Left ventricle myocardium inferior (tissue), 1 donor: ENCODE data around the gene SERTAD3. TPM values are rescaled to one million over a fixed set of nuclear protein-coding genes. Genes with fewer than 3 reads are reported as not detected.

ENCODE experiments used
- DNase-seq: peaks from one replicate; pipeline ENCODE4 v3.0.0-alpha.2; 2020
- H3K27ac ChIP-seq: fragments of 200-600 bp; replicated peaks from 2 replicates; pipeline ENCODE4 v1.8.0; 2021
- H3K27me3 ChIP-seq: fragments of 200-600 bp; 2 replicates; pipeline ENCODE4 v1.8.0; 2021; ENCODE audit warnings: low read depth
- H3K36me3 ChIP-seq: fragments of 200-600 bp; 2 replicates; pipeline ENCODE4 v1.8.0; 2021
- H3K4me1 ChIP-seq: fragments of 200-600 bp; 2 replicates; pipeline ENCODE4 v1.8.0; 2021
- H3K4me3 ChIP-seq: fragments of 200-600 bp; 2 replicates; pipeline ENCODE4 v1.8.0; 2021; ENCODE audit warnings: mild to moderate bottlenecking, moderate library complexity
- H3K9me3 ChIP-seq: fragments of 200-600 bp; replicated peaks from 2 replicates; pipeline ENCODE4 v1.8.0; 2021
- CTCF ChIP-seq: fragments of 200-600 bp; IDR thresholded peaks from 2 replicates; pipeline ENCODE4 v1.8.0; 2021; ENCODE audit warnings: antibody characterized with exemption, mild to moderate bottlenecking, borderline replicate concordance
- intact Hi-C: fragments of 100-400 bp; cut with micrococcal nuclease; formaldehyde crosslinking; loops from one replicate; pipeline ENCODE4 v1.11.0; 2022
- total RNA-seq: library from RNA; stranded (reverse); fragmentation: NEBNext Ultra II Directional; extraction: Animal tissue kit (Norgen Biotek cat#: 25700); gene quantifications from one replicate; pipeline ENCODE4 v1.2.1, GENCODE V29; 2021
- donor health status: DM: no; HTN: yes; CAD: no; lungs with severe emphysema.

SERTAD3 gene
- total RNA-seq, 1 donor from 2014 or later = 16.2 TPM

GRCh38 chr19:40425450-40426287 lies 18.5 kb downstream of the SERTAD3 start, which contains the start of gene SERTAD1:
TSS of gene SERTAD1 (minus strand) at chr19:40425992. CDS start at chr19:40423546, 2,446 bp downstream.
- TF ChIP-seq CTCF = peak; percentile 84
- peak within 1 kb of the TSS; percentile 97 for H3K4me3 ChIP-seq
- H3K36me3 ChIP-seq = peaks cover 13% of the 10 kb centered on the region
- peak; percentile 100 for DNase-seq
- no peaks in the 10 kb centered on the region for H3K9me3 ChIP-seq
- H3K27ac ChIP-seq = peak within 1 kb of the TSS; percentile 99
- no peaks in the 10 kb centered on the region for H3K27me3 ChIP-seq
- peaks cover 56% of the 10 kb centered on the region for H3K4me1 ChIP-seq
- intact Hi-C loops = loop anchor here (1.0 kb wide), 1 partner anchor 18 kb away; no protein-coding TSS in a partner anchor

DNA sequence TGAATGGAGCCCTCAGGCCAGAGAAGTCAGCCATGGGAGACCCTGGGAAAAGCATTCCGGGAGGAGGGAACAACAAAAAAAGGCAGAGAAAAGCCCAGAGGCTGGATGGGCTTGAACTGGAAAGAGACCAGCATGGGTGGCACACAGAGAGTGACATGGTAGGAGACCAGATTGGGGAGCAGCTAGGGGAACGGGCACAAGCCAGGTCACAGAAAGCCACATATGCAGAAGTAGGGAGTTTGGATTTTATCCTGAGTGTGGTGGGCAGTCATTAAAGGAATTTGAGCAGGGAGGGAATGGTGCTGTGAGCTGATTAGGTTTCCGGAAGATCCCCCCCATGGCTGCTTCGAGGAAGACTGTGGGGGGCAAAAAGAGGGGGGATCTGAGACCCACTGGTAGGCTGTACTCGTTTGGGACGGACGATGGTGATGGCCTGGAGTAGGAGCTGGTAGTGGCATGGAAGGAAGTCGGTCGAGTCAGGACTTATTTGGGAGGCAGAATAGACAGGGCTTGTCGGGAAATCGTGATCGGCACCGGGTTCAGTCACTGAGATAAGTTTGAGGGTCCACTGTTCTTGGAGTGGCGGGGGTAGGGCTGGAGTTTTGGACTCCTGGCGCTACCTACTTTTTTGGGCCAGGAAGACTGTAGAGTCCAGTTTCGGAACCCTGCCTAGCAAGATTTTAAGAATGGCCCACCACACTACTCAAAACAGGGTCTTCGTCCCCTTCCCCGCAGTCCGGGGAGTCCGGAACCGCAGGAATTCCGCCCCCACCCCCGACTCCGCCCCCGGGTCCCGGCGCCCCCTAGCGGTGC lies 19.3 kb downstream of the SERTAD3 start:
- peak overlapping the region; percentile 99 for H3K27ac ChIP-seq
- H3K9me3 ChIP-seq = no peaks in the 10 kb centered on the region
- DNase-seq = no peak
- peaks cover 13% of the 10 kb centered on the region for H3K36me3 ChIP-seq
- H3K27me3 ChIP-seq = no peaks in the 10 kb centered on the region
- H3K4me1 ChIP-seq = peaks cover 64% of the 10 kb centered on the region
- peak overlapping the region; percentile 97 for H3K4me3 ChIP-seq
- intact Hi-C loops = loop anchor here (1.0 kb wide), 1 partner anchor 18 kb away; no protein-coding TSS in a partner anchor
- no peak for TF ChIP-seq CTCF

GRCh38 chr19:40423938-40424337 lies 20.2 kb downstream of the SERTAD3 start:
- Histone ChIP-seq H3K36me3 (peaks cover 13% of the 10 kb centered on the region), H3K4me3 (peak overlapping the region; percentile 97), H3K4me1 (peaks cover 64% of the 10 kb centered on the region), H3K9me3 (no peaks in the 10 kb centered on the region), H3K27ac (peak overlapping the region; percentile 99), H3K27me3 (no peaks in the 10 kb centered on the region)
- TF ChIP-seq CTCF = no peak
- DNase-seq = no peak
- intact Hi-C loops = no loop called here

- no peak for TF ChIP-seq CTCF
- Histone ChIP-seq H3K9me3 (no peaks in the 10 kb centered on the region), H3K27ac (peak overlapping the region; percentile 99), H3K27me3 (no peaks in the 10 kb centered on the region), H3K4me1 (peaks cover 64% of the 10 kb centered on the region), H3K4me3 (peak overlapping the region; percentile 97), H3K36me3 (peaks cover 13% of the 10 kb centered on the region)
- no peak for DNase-seq
- intact Hi-C loops = no loop called here
Measured at GRCh38 chr19:40422748-40423566, 21.2 kb downstream of the SERTAD3 start.
